Mononuclear cell (primary cell): ENCODE measurements around the gene NLK. TPM values are rescaled to one million over a fixed set of nuclear protein-coding genes. Genes with fewer than 3 reads are reported as not detected.
"Not testable (repeated sequence)": the region's sequence is repeated elsewhere in the genome, so short reads cannot be mapped to it uniquely, and the experiment has no call there.

Experiments used
- H3K27me3 ChIP-seq: 2 replicates; pipeline ENCODE4 v1.6.0; 2011; ENCODE audit warnings: low read length, control low read depth; ENCODE audit not compliant: insufficient read depth
- H3K4me1 ChIP-seq: 2 replicates; pipeline ENCODE4 v1.5.1; 2011; ENCODE audit warnings: mild to moderate bottlenecking, low read length, control low read depth; ENCODE audit not compliant: insufficient read depth
- H3K4me3 ChIP-seq: 2 replicates; pipeline ENCODE4 v1.5.1; 2011; ENCODE audit warnings: mild to moderate bottlenecking, low read length, moderate library complexity
- H3K9me3 ChIP-seq: 2 replicates; pipeline ENCODE4 v1.5.1; 2011; ENCODE audit warnings: low read depth, mild to moderate bottlenecking, control low read depth, low read length
- total RNA-seq: library from RNA; depleted of rRNA; stranded (reverse); fragments of >200 nt; gene quantifications from one replicate; pipeline ENCODE4 v1.2.3, GENCODE V29; 2012

Gene NLK
- total RNA-seq, 1 donor: 17.1 TPM

- H3K4me3 ChIP-seq: no peak overlapping the region
- no peaks in the 10 kb centered on the region for H3K27me3 ChIP-seq
- H3K4me1 ChIP-seq: no peaks in the 10 kb centered on the region
- H3K9me3 ChIP-seq: no peaks in the 10 kb centered on the region
These were observed 143.2 kb downstream of the NLK start for GRCh38 chr17:28185658-28186057.

GRCh38 chr17:28186472-28186871, 144.0 kb downstream of the NLK start:
- H3K27me3 ChIP-seq, H3K4me3 ChIP-seq, H3K9me3 ChIP-seq, H3K4me1 ChIP-seq: not testable (repeated sequence)

GRCh38 chr17:28187931-28188330, 145.5 kb downstream of the NLK start:
- Histone ChIP-seq H3K4me3 (no peak overlapping the region), H3K27me3 (no peaks in the 10 kb centered on the region), H3K9me3 (no peaks in the 10 kb centered on the region), H3K4me1 (peaks cover 5% of the 10 kb centered on the region)

GRCh38 chr17:28188841-28189263, 146.4 kb downstream of the NLK start:
- Histone ChIP-seq H3K9me3 (no peaks in the 10 kb centered on the region), H3K4me1 (peaks cover 13% of the 10 kb centered on the region), H3K4me3 (no peak overlapping the region), H3K27me3 (no peaks in the 10 kb centered on the region)

GRCh38 chr17:28189667-28190066, 147.2 kb downstream of the NLK start:
- Histone ChIP-seq H3K9me3 (no peaks in the 10 kb centered on the region), H3K4me3 (no peak overlapping the region), H3K4me1 (peaks cover 13% of the 10 kb centered on the region), H3K27me3 (no peaks in the 10 kb centered on the region)

GRCh38 chr17:28191018-28191417, 148.5 kb downstream of the NLK start:
- Histone ChIP-seq H3K9me3 (no peaks in the 10 kb centered on the region), H3K4me1 (peaks cover 13% of the 10 kb centered on the region), H3K27me3 (no peaks in the 10 kb centered on the region), H3K4me3 (no peak overlapping the region)

GRCh38 chr17:28193241-28193640, 150.8 kb downstream of the NLK start:
- Histone ChIP-seq H3K9me3 (no peaks in the 10 kb centered on the region), H3K27me3 (no peaks in the 10 kb centered on the region), H3K4me1 (peaks cover 13% of the 10 kb centered on the region), H3K4me3 (no peak overlapping the region)

- H3K4me3 ChIP-seq: no peak overlapping the region
These were observed 151.9 kb downstream of the NLK start for GRCh38 chr17:28194382-28194781.

GRCh38 chr17:28196636-28197035, 154.2 kb downstream of the NLK start:
- H3K9me3 ChIP-seq: no peaks in the 10 kb centered on the region
- no peak overlapping the region for H3K4me3 ChIP-seq
- H3K4me1 ChIP-seq: peaks cover 13% of the 10 kb centered on the region
- H3K27me3 ChIP-seq: no peaks in the 10 kb centered on the region

More at GRCh38 chr17:28194382-28194781, 151.9 kb downstream of the NLK start:
- H3K27me3 ChIP-seq: no peaks in the 10 kb centered on the region
- peaks cover 13% of the 10 kb centered on the region for H3K4me1 ChIP-seq
- H3K9me3 ChIP-seq: no peaks in the 10 kb centered on the region

- Histone ChIP-seq H3K9me3 (no peaks in the 10 kb centered on the region), H3K4me3 (no peak overlapping the region), H3K27me3 (no peaks in the 10 kb centered on the region), H3K4me1 (no peaks in the 10 kb centered on the region)
These were observed 156.6 kb downstream of the NLK start for GRCh38 chr17:28199115-28199514.

GRCh38 chr17:28199728-28200127, 157.3 kb downstream of the NLK start:
- Histone ChIP-seq H3K9me3 (no peaks in the 10 kb centered on the region), H3K4me3 (no peak overlapping the region), H3K27me3 (no peaks in the 10 kb centered on the region), H3K4me1 (no peaks in the 10 kb centered on the region)

GRCh38 chr17:28201315-28201714, 158.8 kb downstream of the NLK start:
- Histone ChIP-seq H3K4me1 (no peaks in the 10 kb centered on the region), H3K27me3 (no peaks in the 10 kb centered on the region), H3K9me3 (no peaks in the 10 kb centered on the region), H3K4me3 (no peak overlapping the region)

GRCh38 chr17:28204244-28204643, 161.8 kb downstream of the NLK start:
- Histone ChIP-seq H3K9me3 (no peaks in the 10 kb centered on the region), H3K4me1 (no peaks in the 10 kb centered on the region), H3K27me3 (no peaks in the 10 kb centered on the region), H3K4me3 (no peak overlapping the region)

- no peaks in the 10 kb centered on the region for H3K4me1 ChIP-seq
- no peaks in the 10 kb centered on the region for H3K27me3 ChIP-seq
- no peaks in the 10 kb centered on the region for H3K9me3 ChIP-seq
- H3K4me3 ChIP-seq: no peak overlapping the region
These were observed 162.3 kb downstream of the NLK start for GRCh38 chr17:28204751-28205150.

GRCh38 chr17:28206292-28206691, 163.8 kb downstream of the NLK start:
- Histone ChIP-seq H3K9me3 (no peaks in the 10 kb centered on the region), H3K27me3 (no peaks in the 10 kb centered on the region), H3K4me1 (no peaks in the 10 kb centered on the region), H3K4me3 (no peak overlapping the region)

GRCh38 chr17:28211811-28212210, 169.3 kb downstream of the NLK start:
- Histone ChIP-seq H3K4me3 (no peak overlapping the region), H3K4me1 (no peaks in the 10 kb centered on the region), H3K9me3 (no peaks in the 10 kb centered on the region), H3K27me3 (no peaks in the 10 kb centered on the region)

- not testable (repeated sequence) for H3K4me1 ChIP-seq, H3K9me3 ChIP-seq, H3K27me3 ChIP-seq, H3K4me3 ChIP-seq
These were observed 171.1 kb downstream of the NLK start for GRCh38 chr17:28213578-28213977.
